HAP-1 (cell line): ENCODE results near the gene TARP.

ENCODE experiments used
- DNase-seq, 2 experiments: peaks; one replicate each; pipeline ENCODE4 v3.0.0-alpha.2; 2016 to 2020; ENCODE audit warnings: low spot score in 2 of 2
- H3K27me3 ChIP-seq: fragments of 250-450 bp; sonication (Bioruptor Pico); 2 replicates; pipeline ENCODE4 v1.5.1; 2020; ENCODE audit warnings: low read depth, mild to moderate bottlenecking, moderate library complexity
- H3K36me3 ChIP-seq: fragments of 250-450 bp; sonication (Bioruptor Pico); replicated peaks from 2 replicates; pipeline ENCODE4 v1.5.1; 2020; ENCODE audit warnings: mild to moderate bottlenecking
- H3K4me1 ChIP-seq: fragments of 250-450 bp; sonication (Bioruptor Pico); 2 replicates; pipeline ENCODE4 v1.5.1; 2020; ENCODE audit warnings: mild to moderate bottlenecking
- H3K4me3 ChIP-seq: fragments of 250-450 bp; sonication (Bioruptor Pico); 2 replicates; pipeline ENCODE4 v1.5.1; 2020; ENCODE audit warnings: mild to moderate bottlenecking, moderate library complexity
- H3K9me3 ChIP-seq: fragments of 250-450 bp; sonication (Bioruptor Pico); 2 replicates; pipeline ENCODE4 v1.5.1; 2020; ENCODE audit warnings: mild to moderate bottlenecking, moderate library complexity
- in situ Hi-C: fragments of 300-500 bp; cut with MboI; formaldehyde crosslinking; loops from 3 replicates; pipeline ENCODE4 v1.14.3; 2020; ENCODE audit warnings: low sequenced_read_pairs, inconsistent platforms, mixed read lengths

The TARP gene

GRCh38 chr7:38310591-38311101 is 37.2 kb upstream of the TARP start:
- H3K9me3 ChIP-seq = 0 out of 2 replicates have a peak, but pooled peaks cover 4% of the 10 kb centered on the region
- DNase-seq = no peak
- H3K4me3 ChIP-seq = peak overlapping the region; percentile 44
- in situ Hi-C loops = no loop called here
- H3K27me3 ChIP-seq = no peaks in the 10 kb centered on the region
- no peaks in the 10 kb centered on the region for H3K36me3 ChIP-seq
- H3K4me1 ChIP-seq = peaks cover 14% of the 10 kb centered on the region

GRCh38 chr7:38309555-38309954 is 36.1 kb upstream of the TARP start:
- Histone ChIP-seq H3K4me1 (peaks cover 14% of the 10 kb centered on the region), H3K9me3 (0 out of 2 replicates have a peak, but pooled peaks cover 4% of the 10 kb centered on the region), H3K27me3 (no peaks in the 10 kb centered on the region), H3K4me3 (no peak overlapping the region), H3K36me3 (no peaks in the 10 kb centered on the region)
- in situ Hi-C loops = no loop called here
- no peak for DNase-seq

DNA sequence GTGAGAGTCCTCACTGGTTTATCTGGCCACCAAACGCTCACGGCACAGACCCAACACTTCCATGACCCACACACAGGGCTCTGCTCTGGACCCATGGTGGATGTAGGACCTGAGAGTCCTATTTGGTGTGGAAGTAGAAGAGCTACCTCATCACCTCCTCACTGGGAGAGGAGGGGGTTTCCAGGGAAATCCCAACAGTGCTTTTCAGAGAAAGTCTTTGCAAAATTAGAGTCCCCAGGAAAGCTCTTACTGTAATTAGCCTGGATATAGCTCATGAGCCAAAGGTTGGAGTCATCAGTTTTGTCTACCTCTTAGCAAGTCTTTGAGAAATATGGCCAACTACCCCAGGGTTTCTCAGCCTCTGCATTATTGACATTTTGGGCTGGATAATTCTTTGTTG is 34.7 kb upstream of the TARP start:
- in situ Hi-C loops = no loop called here
- Histone ChIP-seq H3K9me3 (0 out of 2 replicates have a peak, but pooled peaks cover 4% of the 10 kb centered on the region), H3K36me3 (no peaks in the 10 kb centered on the region), H3K4me1 (peaks cover 14% of the 10 kb centered on the region), H3K4me3 (no peak overlapping the region), H3K27me3 (no peaks in the 10 kb centered on the region)
- no peak for DNase-seq

- Histone ChIP-seq H3K36me3 (no peaks in the 10 kb centered on the region), H3K4me1 (peaks cover 14% of the 10 kb centered on the region), H3K4me3 (no peak overlapping the region), H3K27me3 (no peaks in the 10 kb centered on the region), H3K9me3 (0 out of 2 replicates have a peak, but pooled peaks cover 4% of the 10 kb centered on the region)
- no peak for DNase-seq
- in situ Hi-C loops = no loop called here
Observed at GRCh38 chr7:38307640-38308039, 34.2 kb upstream of the TARP start.

- Histone ChIP-seq H3K4me1 (peaks cover 12% of the 10 kb centered on the region), H3K36me3 (no peaks in the 10 kb centered on the region), H3K27me3 (no peaks in the 10 kb centered on the region), H3K4me3 (no peak overlapping the region), H3K9me3 (0 out of 2 replicates have a peak, but pooled peaks cover 4% of the 10 kb centered on the region)
- DNase-seq = no peak
- in situ Hi-C loops = no loop called here
Observed at GRCh38 chr7:38306914-38307313, 33.5 kb upstream of the TARP start.

- no peaks in the 10 kb centered on the region for H3K36me3 ChIP-seq
- no peak for DNase-seq
- H3K27me3 ChIP-seq = no peaks in the 10 kb centered on the region
- in situ Hi-C loops = no loop called here
- H3K9me3 ChIP-seq = 0 out of 2 replicates have a peak, but pooled peaks cover 4% of the 10 kb centered on the region
- no peak overlapping the region for H3K4me3 ChIP-seq
- H3K4me1 ChIP-seq = peaks cover 7% of the 10 kb centered on the region
Observed at GRCh38 chr7:38306171-38306570, 32.7 kb upstream of the TARP start.

GRCh38 chr7:38303866-38304265 is 30.4 kb upstream of the TARP start:
- DNase-seq = no peak
- H3K4me1 ChIP-seq = no peaks in the 10 kb centered on the region
- no peak overlapping the region for H3K4me3 ChIP-seq
- H3K36me3 ChIP-seq = no peaks in the 10 kb centered on the region
- in situ Hi-C loops = no loop called here
- no peaks in the 10 kb centered on the region for H3K9me3 ChIP-seq
- no peaks in the 10 kb centered on the region for H3K27me3 ChIP-seq

GRCh38 chr7:38300175-38300574 is 26.7 kb upstream of the TARP start:
- Histone ChIP-seq H3K36me3 (no peaks in the 10 kb centered on the region), H3K9me3 (no peaks in the 10 kb centered on the region), H3K27me3 (no peaks in the 10 kb centered on the region), H3K4me1 (no peaks in the 10 kb centered on the region), H3K4me3 (no peak overlapping the region)
- DNase-seq = no peak
- in situ Hi-C loops = no loop called here

DNA sequence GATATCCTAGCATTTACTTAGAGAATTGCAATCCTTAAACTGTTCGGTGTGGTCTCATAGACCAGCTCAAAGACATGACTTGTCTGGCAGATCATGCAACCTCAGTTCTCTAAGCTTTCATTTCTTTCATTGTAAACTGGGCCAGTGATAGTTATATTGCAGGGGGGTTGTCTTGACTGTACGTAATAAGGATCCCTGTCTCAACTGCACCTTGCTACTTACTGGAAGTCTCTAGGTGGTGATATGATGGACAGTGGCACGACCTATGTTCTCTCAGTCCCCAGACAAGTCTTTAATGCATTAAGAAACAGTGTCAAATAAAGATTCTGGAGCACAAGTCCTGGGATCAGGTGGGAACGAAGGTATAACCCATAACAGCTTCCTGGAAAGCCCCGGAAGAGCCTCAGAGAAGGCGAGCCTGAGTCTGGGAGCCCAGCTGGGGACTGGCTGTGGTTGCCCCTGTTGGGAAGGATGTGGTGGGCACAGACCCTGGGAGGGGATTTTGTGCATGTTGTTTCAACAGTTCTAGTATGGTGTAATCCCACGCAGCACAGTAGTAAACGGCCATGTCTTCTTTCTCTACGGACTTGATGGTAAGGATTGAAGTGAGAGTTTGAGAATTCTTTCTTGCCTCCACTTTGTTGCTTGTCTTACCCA is 26.0 kb upstream of the TARP start:
- Histone ChIP-seq H3K9me3 (no peaks in the 10 kb centered on the region), H3K4me1 (no peaks in the 10 kb centered on the region), H3K4me3 (no peak overlapping the region), H3K36me3 (no peaks in the 10 kb centered on the region), H3K27me3 (no peaks in the 10 kb centered on the region)
- in situ Hi-C loops = no loop called here
- no peak for DNase-seq

- no peaks in the 10 kb centered on the region for H3K9me3 ChIP-seq
- in situ Hi-C loops = no loop called here
- H3K4me3 ChIP-seq = no peak overlapping the region
- H3K4me1 ChIP-seq = no peaks in the 10 kb centered on the region
- no peaks in the 10 kb centered on the region for H3K27me3 ChIP-seq
- no peaks in the 10 kb centered on the region for H3K36me3 ChIP-seq
- no peak for DNase-seq
Observed at GRCh38 chr7:38296059-38296857, 22.8 kb upstream of the TARP start.

- in situ Hi-C loops = no loop called here
- no peak for DNase-seq
- H3K4me1 ChIP-seq = no peaks in the 10 kb centered on the region
- no peaks in the 10 kb centered on the region for H3K36me3 ChIP-seq
- H3K4me3 ChIP-seq = no peak overlapping the region
- no peaks in the 10 kb centered on the region for H3K27me3 ChIP-seq
- H3K9me3 ChIP-seq = no peaks in the 10 kb centered on the region
Observed at GRCh38 chr7:38294926-38295325, 21.5 kb upstream of the TARP start.

- Histone ChIP-seq H3K4me3 (no peak overlapping the region), H3K27me3 (no peaks in the 10 kb centered on the region), H3K9me3 (no peaks in the 10 kb centered on the region), H3K36me3 (no peaks in the 10 kb centered on the region), H3K4me1 (no peaks in the 10 kb centered on the region)
- DNase-seq = no peak
- in situ Hi-C loops = no loop called here
Observed at GRCh38 chr7:38292442-38292841, 19.0 kb upstream of the TARP start.

DNA sequence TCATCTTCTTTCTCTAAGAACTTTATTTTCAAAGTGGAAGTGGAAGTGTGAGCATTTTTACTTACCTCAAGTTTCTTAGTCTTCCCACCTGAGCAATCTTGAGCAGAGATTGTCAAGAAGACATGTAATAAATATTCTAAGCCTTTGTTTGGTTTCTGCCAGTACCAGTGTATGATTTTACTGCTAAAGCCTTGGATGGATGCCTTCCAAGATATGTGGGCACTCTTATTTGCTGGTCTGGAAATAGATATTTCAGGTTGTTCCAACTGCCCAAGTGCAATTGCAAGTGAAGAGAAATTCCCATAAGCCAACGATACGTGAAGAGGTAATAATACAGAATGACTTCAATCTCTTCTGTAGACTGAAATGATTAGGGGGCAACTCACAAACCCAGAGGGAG is 18.2 kb upstream of the TARP start:
- H3K4me3 ChIP-seq = no peak overlapping the region

GRCh38 chr7:38291117-38291647 is 17.7 kb upstream of the TARP start:
- no peaks in the 10 kb centered on the region for H3K9me3 ChIP-seq
- no peak for DNase-seq
- H3K4me1 ChIP-seq = no peaks in the 10 kb centered on the region
- H3K4me3 ChIP-seq = no peak overlapping the region
- in situ Hi-C loops = no loop called here
- no peaks in the 10 kb centered on the region for H3K36me3 ChIP-seq
- no peaks in the 10 kb centered on the region for H3K27me3 ChIP-seq

More for the DNA sequence above, 18.2 kb upstream of the TARP start:
- H3K27me3 ChIP-seq = no peaks in the 10 kb centered on the region
- H3K9me3 ChIP-seq = no peaks in the 10 kb centered on the region
- no peaks in the 10 kb centered on the region for H3K36me3 ChIP-seq
- no peak for DNase-seq
- in situ Hi-C loops = no loop called here
- H3K4me1 ChIP-seq = no peaks in the 10 kb centered on the region
